H9 (cell line): Measurements from ENCODE around the gene SOX11. TPM values are rescaled to one million over a fixed set of nuclear protein-coding genes. Genes with fewer than 3 reads are reported as not detected.

ENCODE experiments used
- DNase-seq: peaks from one replicate; pipeline ENCODE4 v3.0.0-alpha.2; 2017
- H2AFZ ChIP-seq: one replicate; pipeline ENCODE4 v1.6.1; 2013; ENCODE audit warnings: mild to moderate bottlenecking, low read length, control low read depth, moderate library complexity
- H2AK5ac ChIP-seq: 2 replicates; pipeline ENCODE4 v1.6.1; 2013; ENCODE audit warnings: low read length, control low read depth, mixed read lengths; ENCODE audit not compliant: insufficient read length
- H2BK120ac ChIP-seq: one replicate; pipeline ENCODE4 v1.6.1; 2013; ENCODE audit warnings: low read depth, mild to moderate bottlenecking, low read length, control low read depth, inconsistent platforms; ENCODE audit not compliant: poor library complexity, severe bottlenecking
- H2BK12ac ChIP-seq: 2 replicates; pipeline ENCODE4 v1.6.1; 2013; ENCODE audit warnings: low read length, control low read depth, mixed read lengths, low read depth; ENCODE audit not compliant: insufficient read length
- H2BK15ac ChIP-seq: 2 replicates; pipeline ENCODE4 v1.6.1; 2013; ENCODE audit warnings: low read depth, low read length, control low read depth
- H2BK20ac ChIP-seq: one replicate; pipeline ENCODE4 v1.6.1; 2013; ENCODE audit warnings: low read depth, mild to moderate bottlenecking, low read length, control low read depth, inconsistent platforms; ENCODE audit not compliant: poor library complexity, severe bottlenecking
- H2BK5ac ChIP-seq: 2 replicates; pipeline ENCODE4 v1.6.1; 2013; ENCODE audit warnings: low read length, control low read depth, mixed read lengths; ENCODE audit not compliant: insufficient read length
- H3K14ac ChIP-seq: 2 replicates; pipeline ENCODE4 v1.6.1; 2013; ENCODE audit warnings: low read length, control low read depth; ENCODE audit not compliant: insufficient read depth
- H3K18ac ChIP-seq: 2 replicates; pipeline ENCODE4 v1.6.1; 2013; ENCODE audit warnings: low read depth, mild to moderate bottlenecking, mixed read lengths, low read length, control low read depth; ENCODE audit not compliant: insufficient read length
- H3K23ac ChIP-seq: 2 replicates; pipeline ENCODE4 v1.6.1; 2013; ENCODE audit warnings: low read length, control low read depth, mixed read lengths, low read depth; ENCODE audit not compliant: insufficient read length
- H3K23me2 ChIP-seq: 2 replicates; pipeline ENCODE4 v1.6.1; 2013; ENCODE audit warnings: low read depth, mild to moderate bottlenecking, mixed read lengths, low read length, control low read depth; ENCODE audit not compliant: insufficient read length, poor library complexity, severe bottlenecking
- H3K27ac ChIP-seq: 2 replicates; pipeline ENCODE4 v1.5.1; 2013; ENCODE audit warnings: low read length, control low read depth, mixed read lengths, low read depth; ENCODE audit not compliant: insufficient read length
- H3K27me3 ChIP-seq: 2 replicates; pipeline ENCODE4 v1.6.1; 2013; ENCODE audit warnings: low read length, control low read depth, inconsistent platforms; ENCODE audit not compliant: insufficient read depth
- H3K4ac ChIP-seq: 2 replicates; pipeline ENCODE4 v1.6.1; 2013; ENCODE audit warnings: low read depth, mild to moderate bottlenecking, control low read depth, inconsistent platforms, low read length, moderate library complexity
- H3K4me1 ChIP-seq: 2 replicates; pipeline ENCODE4 v1.6.1; 2013; ENCODE audit warnings: low read length, control low read depth, inconsistent platforms; ENCODE audit not compliant: insufficient read depth
- H3K4me2 ChIP-seq: 2 replicates; pipeline ENCODE4 v1.6.1; 2013; ENCODE audit warnings: low read length, control low read depth, mixed read lengths; ENCODE audit not compliant: insufficient read length, insufficient read depth
- H3K56ac ChIP-seq: 2 replicates; pipeline ENCODE4 v1.6.1; 2013; ENCODE audit warnings: low read depth, mild to moderate bottlenecking, mixed read lengths, low read length, control low read depth; ENCODE audit not compliant: insufficient read length
- H3K79me1 ChIP-seq: 2 replicates; pipeline ENCODE4 v1.6.1; 2013; ENCODE audit warnings: low read depth, mild to moderate bottlenecking, moderate library complexity, low read length, control low read depth, inconsistent platforms; ENCODE audit not compliant: insufficient read depth, poor library complexity, severe bottlenecking
- H3K79me2 ChIP-seq: 2 replicates; pipeline ENCODE4 v1.6.1; 2013; ENCODE audit warnings: low read length, control low read depth, inconsistent platforms; ENCODE audit not compliant: insufficient read depth
- H3K9ac ChIP-seq: 2 replicates; pipeline ENCODE4 v1.6.1; 2013; ENCODE audit warnings: low read length, control low read depth, mixed read lengths; ENCODE audit not compliant: insufficient read length; ENCODE audit errors: extremely low read depth
- H3K9me3 ChIP-seq: one replicate; pipeline ENCODE4 v1.6.1; 2013; ENCODE audit warnings: low read depth, low read length, inconsistent platforms; ENCODE audit not compliant: control insufficient read depth
- H3T11ph ChIP-seq: one replicate; pipeline ENCODE4 v1.6.1; 2013; ENCODE audit warnings: mild to moderate bottlenecking, low read length, control low read depth, inconsistent platforms
- H4K20me1 ChIP-seq: one replicate; pipeline ENCODE4 v1.6.1; 2013; ENCODE audit not compliant: control insufficient read depth, insufficient read length, insufficient read depth
- H4K5ac ChIP-seq: 2 replicates; pipeline ENCODE4 v1.6.1; 2013; ENCODE audit warnings: low read depth, mild to moderate bottlenecking, mixed read lengths, low read length, control low read depth; ENCODE audit not compliant: insufficient read length
- H4K8ac ChIP-seq: replicated peaks from 2 replicates; pipeline ENCODE4 v1.6.1; 2013; ENCODE audit warnings: low read length, control low read depth, mixed read lengths, low read depth; ENCODE audit not compliant: insufficient read length
- H4K91ac ChIP-seq: 2 replicates; pipeline ENCODE4 v1.6.1; 2013; ENCODE audit warnings: low read depth, mild to moderate bottlenecking, moderate library complexity, mixed read lengths, low read length, control low read depth; ENCODE audit not compliant: insufficient read length
- H3K27ac Mint-ChIP-seq, 3 experiments: 2 replicates in 2 of 3; 3 replicates in 1 of 3; pipeline ENCODE4 v1.8.0; 2020 to 2021; ENCODE audit warnings: mixed read lengths in 3 of 3, mild to moderate bottlenecking in 1 of 3, moderate library complexity in 1 of 3
- H3K27me3 Mint-ChIP-seq: 2 replicates; pipeline ENCODE4 v1.8.0; 2021; ENCODE audit warnings: low read depth, mild to moderate bottlenecking, moderate library complexity, mixed read lengths
- H3K36me3 Mint-ChIP-seq, 3 experiments: 2 replicates in 2 of 3; 3 replicates in 1 of 3; pipeline ENCODE4 v1.8.0; 2020 to 2021; ENCODE audit warnings: low read depth in 3 of 3, mixed read lengths in 3 of 3; ENCODE audit not compliant: insufficient read depth in 1 of 3
- H3K4me1 Mint-ChIP-seq, 2 experiments: 2 replicates each; pipeline ENCODE4 v1.8.0; 2020; ENCODE audit warnings: mixed read lengths in 2 of 2
- H3K4me3 Mint-ChIP-seq, 2 experiments: 2 replicates in 1 of 2; 3 replicates in 1 of 2; pipeline ENCODE4 v1.8.0; 2020 to 2021; ENCODE audit warnings: mild to moderate bottlenecking in 2 of 2, mixed read lengths in 2 of 2, moderate library complexity in 1 of 2
- H3K9me3 Mint-ChIP-seq, 2 experiments: 2 replicates in 1 of 2; 3 replicates in 1 of 2; pipeline ENCODE4 v1.8.0; 2020; ENCODE audit warnings: mild to moderate bottlenecking in 2 of 2, mixed read lengths in 2 of 2, moderate library complexity in 1 of 2
- WGBS: extraction: QIAGEN DNeasy Blood & Tissue Kit; methylation state at CpG from one replicate; pipeline ENCODE4 v1.1.7; 2013; ENCODE audit warnings: missing lambda C conversion rate, low lambda C conversion rate, mixed read lengths; ENCODE audit not compliant: insufficient read length; ENCODE audit errors: extremely low coverage; 5-methylcytosine and 5-hydroxymethylcytosine counted together
- total RNA-seq: library from RNA; stranded (reverse); gene quantifications from 2 replicates; pipeline ENCODE4 v1.2.1, GENCODE V29; 2021
- TF ChIP-seq, protein P1 (sequence below): fragments of 200-600 bp; sonication (generic); conservative IDR thresholded peaks from 3 replicates; pipeline ENCODE4 v1.8.0; 2021; ENCODE audit warnings: antibody characterized with exemption, mild to moderate bottlenecking

The SOX11 gene
- total RNA-seq, 1 experiment from 2014 or later: 43.8 TPM

DNA sequence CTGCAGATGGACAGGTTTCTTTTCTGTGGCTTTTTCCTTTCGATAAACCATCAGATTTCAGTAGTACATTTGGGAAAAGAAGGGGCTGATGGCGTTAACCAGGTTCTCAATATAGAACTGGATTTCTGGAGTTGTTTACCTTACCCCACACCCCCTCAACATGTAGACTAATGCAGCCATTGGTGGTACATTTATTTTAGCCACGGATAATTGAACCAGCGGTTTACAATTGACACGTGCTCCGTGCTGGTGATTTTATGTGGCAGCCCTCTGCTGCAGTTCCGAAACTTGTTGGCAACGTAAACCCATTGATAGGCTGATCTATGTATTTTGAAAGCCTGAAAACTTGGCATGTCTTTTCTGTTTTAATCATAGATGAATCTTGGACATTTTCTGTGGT, 5.4 kb downstream of the SOX11 start:
- Histone ChIP-seq H4K20me1 (no peaks in the 10 kb centered on the region), H3K4me1 (no peaks in the 10 kb centered on the region), H2BK12ac (no peak overlapping the region), H2AK5ac (no peak overlapping the region), H4K8ac (no peak overlapping the region), H3K14ac (no peak overlapping the region), H3K79me1 (no peaks in the 10 kb centered on the region), H3K27ac (no peak overlapping the region), H4K5ac (no peak overlapping the region), H3K9me3 (no peaks in the 10 kb centered on the region), H2BK5ac (no peak overlapping the region), H3K56ac (no peak overlapping the region), H3K9ac (no peak overlapping the region), H3K79me2 (peaks cover 9% of the 10 kb centered on the region; the same call in 1 of the 2 replicates), H2BK120ac (no peak overlapping the region), H3K23me2 (peaks cover 14% of the 10 kb centered on the region), H2AFZ (no peak overlapping the region), H3K27me3 (no peaks in the 10 kb centered on the region), H3K18ac (no peak overlapping the region), H3K4me2 (peak overlapping the region; percentile 82), H2BK20ac (no peak overlapping the region), H4K91ac (no peak overlapping the region), H3T11ph (no peak overlapping the region), H2BK15ac (no peak overlapping the region), H3K23ac (no peak overlapping the region), H3K4ac (no peak overlapping the region)
- H3K27ac Mint-ChIP-seq: peak overlapping the region in 2 of 3 experiments; percentile 75 to 79; a peak in 3 of 7 replicates
- H3K9me3 Mint-ChIP-seq: peaks cover 0 to 2% of the 10 kb centered on the region in 2 experiments; a peak in 2 of 5 replicates
- WGBS: no CpG with 5 or more reads among the region's 8 CpGs
- H3K27me3 Mint-ChIP-seq: no peaks in the 10 kb centered on the region; the same call in none of the 2 replicates
- H3K4me1 Mint-ChIP-seq: peaks cover 42 to 50% of the 10 kb centered on the region in 2 experiments
- TF ChIP-seq, protein P1, sequence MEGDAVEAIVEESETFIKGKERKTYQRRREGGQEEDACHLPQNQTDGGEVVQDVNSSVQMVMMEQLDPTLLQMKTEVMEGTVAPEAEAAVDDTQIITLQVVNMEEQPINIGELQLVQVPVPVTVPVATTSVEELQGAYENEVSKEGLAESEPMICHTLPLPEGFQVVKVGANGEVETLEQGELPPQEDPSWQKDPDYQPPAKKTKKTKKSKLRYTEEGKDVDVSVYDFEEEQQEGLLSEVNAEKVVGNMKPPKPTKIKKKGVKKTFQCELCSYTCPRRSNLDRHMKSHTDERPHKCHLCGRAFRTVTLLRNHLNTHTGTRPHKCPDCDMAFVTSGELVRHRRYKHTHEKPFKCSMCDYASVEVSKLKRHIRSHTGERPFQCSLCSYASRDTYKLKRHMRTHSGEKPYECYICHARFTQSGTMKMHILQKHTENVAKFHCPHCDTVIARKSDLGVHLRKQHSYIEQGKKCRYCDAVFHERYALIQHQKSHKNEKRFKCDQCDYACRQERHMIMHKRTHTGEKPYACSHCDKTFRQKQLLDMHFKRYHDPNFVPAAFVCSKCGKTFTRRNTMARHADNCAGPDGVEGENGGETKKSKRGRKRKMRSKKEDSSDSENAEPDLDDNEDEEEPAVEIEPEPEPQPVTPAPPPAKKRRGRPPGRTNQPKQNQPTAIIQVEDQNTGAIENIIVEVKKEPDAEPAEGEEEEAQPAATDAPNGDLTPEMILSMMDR: no peak
- DNase-seq: no peak
- peaks cover 14 to 40% (median 16%) of the 10 kb centered on the region in 3 experiments for H3K36me3 Mint-ChIP-seq
- peak overlapping the region; percentile 72 to 88 for H3K4me3 Mint-ChIP-seq
